NT2/D1 (cell line): ENCODE measurements around the gene ACER1.

Source experiments
- DNase-seq: peaks from one replicate; pipeline ENCODE4 v3.0.0-alpha.2; 2011; ENCODE audit warnings: low read depth, low spot score
- H3K27me3 ChIP-seq: 2 replicates; pipeline ENCODE4 v1.6.0; 2011; ENCODE audit warnings: mild to moderate bottlenecking; ENCODE audit not compliant: insufficient read length, insufficient read depth
- H3K36me3 ChIP-seq: 2 replicates; pipeline ENCODE4 v1.6.1; 2011; ENCODE audit warnings: mild to moderate bottlenecking, low read length, mixed read lengths; ENCODE audit not compliant: insufficient read depth, insufficient read length
- H3K4me1 ChIP-seq: 2 replicates; pipeline ENCODE4 v1.5.1; 2011; ENCODE audit not compliant: insufficient read depth, insufficient read length
- H3K4me3 ChIP-seq: 2 replicates; pipeline ENCODE4 v1.5.1; 2011; ENCODE audit warnings: low read depth; ENCODE audit not compliant: insufficient read length
- H3K9ac ChIP-seq: 2 replicates; pipeline ENCODE4 v1.6.0; 2011; ENCODE audit warnings: low read depth; ENCODE audit not compliant: insufficient read length
- H3K9me3 ChIP-seq: 2 replicates; pipeline ENCODE4 v1.5.1; 2011; ENCODE audit warnings: mild to moderate bottlenecking, low read length; ENCODE audit not compliant: insufficient read depth
- SUZ12 ChIP-seq: IDR thresholded peaks from 2 replicates; pipeline ENCODE4 v1.6.1; 2011; ENCODE audit not compliant: insufficient read length, insufficient read depth; ENCODE audit errors: extremely low read depth
- YY1 ChIP-seq: IDR thresholded peaks from 2 replicates; pipeline ENCODE4 v1.6.1; 2011; ENCODE audit not compliant: insufficient read length, insufficient read depth
- ZNF274 ChIP-seq: IDR thresholded peaks from 2 replicates; pipeline ENCODE4 v1.6.1; 2011; ENCODE audit warnings: mild to moderate bottlenecking, low read depth, low read length

ACER1 gene

GRCh38 chr19:6263735-6264444, 69.5 kb downstream of the ACER1 start:
- peak overlapping the region; percentile 13 for H3K9ac ChIP-seq
- peaks cover 9% of the 10 kb centered on the region for H3K4me1 ChIP-seq
- H3K4me3 ChIP-seq: no peak overlapping the region
- peaks cover 78% of the 10 kb centered on the region for H3K36me3 ChIP-seq
- DNase-seq: no peak
- TF ChIP-seq ZNF274 (no peak), SUZ12 (no peak)
- no peaks in the 10 kb centered on the region for H3K9me3 ChIP-seq
- no peaks in the 10 kb centered on the region for H3K27me3 ChIP-seq

- no peak for DNase-seq
- Histone ChIP-seq H3K9ac (peak overlapping the region; percentile 13), H3K4me3 (no peak overlapping the region), H3K27me3 (no peaks in the 10 kb centered on the region), H3K4me1 (peaks cover 9% of the 10 kb centered on the region), H3K9me3 (no peaks in the 10 kb centered on the region), H3K36me3 (peaks cover 78% of the 10 kb centered on the region)
- no peak for TF ChIP-seq YY1
- TF ChIP-seq ZNF274: no peak
- no peak for TF ChIP-seq SUZ12
These were observed 70.1 kb downstream of the ACER1 start for GRCh38 chr19:6263306-6263705.

- Histone ChIP-seq H3K4me3 (no peak overlapping the region), H3K27me3 (no peaks in the 10 kb centered on the region), H3K9ac (peak overlapping the region; percentile 3), H3K4me1 (peaks cover 9% of the 10 kb centered on the region), H3K36me3 (peaks cover 78% of the 10 kb centered on the region), H3K9me3 (no peaks in the 10 kb centered on the region)
- no peak for TF ChIP-seq ZNF274
- no peak for TF ChIP-seq SUZ12
- TF ChIP-seq YY1: no peak
- DNase-seq: no peak
These were observed 70.9 kb downstream of the ACER1 start for GRCh38 chr19:6262519-6262918.

- H3K27me3 ChIP-seq: no peaks in the 10 kb centered on the region
- H3K4me1 ChIP-seq: peaks cover 9% of the 10 kb centered on the region
- no peak for DNase-seq
- no peak overlapping the region for H3K9ac ChIP-seq
- no peaks in the 10 kb centered on the region for H3K9me3 ChIP-seq
- peaks cover 78% of the 10 kb centered on the region for H3K36me3 ChIP-seq
- H3K4me3 ChIP-seq: no peak overlapping the region
- TF ChIP-seq SUZ12 (no peak), ZNF274 (no peak), YY1 (no peak)
These were observed 71.5 kb downstream of the ACER1 start for GRCh38 chr19:6261883-6262282.

- Histone ChIP-seq H3K36me3 (peaks cover 77% of the 10 kb centered on the region), H3K9me3 (no peaks in the 10 kb centered on the region), H3K4me1 (peaks cover 9% of the 10 kb centered on the region), H3K9ac (no peak overlapping the region), H3K4me3 (no peak overlapping the region), H3K27me3 (no peaks in the 10 kb centered on the region)
- peak; percentile 30 for DNase-seq
- TF ChIP-seq YY1: no peak
- no peak for TF ChIP-seq SUZ12
- no peak for TF ChIP-seq ZNF274
These were observed 72.3 kb downstream of the ACER1 start for GRCh38 chr19:6260912-6261650.

- H3K36me3 ChIP-seq: peaks cover 75% of the 10 kb centered on the region
- DNase-seq: no peak
- H3K4me1 ChIP-seq: peaks cover 9% of the 10 kb centered on the region
- H3K27me3 ChIP-seq: no peaks in the 10 kb centered on the region
- H3K9ac ChIP-seq: no peak overlapping the region
- H3K9me3 ChIP-seq: no peaks in the 10 kb centered on the region
- no peak for TF ChIP-seq YY1
- no peak for TF ChIP-seq ZNF274
- TF ChIP-seq SUZ12: no peak
- H3K4me3 ChIP-seq: no peak overlapping the region
These were observed 73.0 kb downstream of the ACER1 start for GRCh38 chr19:6260376-6260775.

GRCh38 chr19:6259312-6259861, 74.0 kb downstream of the ACER1 start:
- H3K9ac ChIP-seq: no peak overlapping the region
- no peaks in the 10 kb centered on the region for H3K27me3 ChIP-seq
- no peak for TF ChIP-seq YY1
- TF ChIP-seq SUZ12: no peak
- TF ChIP-seq ZNF274: no peak
- no peak for DNase-seq
- no peaks in the 10 kb centered on the region for H3K9me3 ChIP-seq
- H3K4me1 ChIP-seq: peaks cover 9% of the 10 kb centered on the region
- H3K36me3 ChIP-seq: peaks cover 78% of the 10 kb centered on the region
- H3K4me3 ChIP-seq: no peak overlapping the region
